Thyroid gland (tissue), 4 donors: Measurements from ENCODE around the gene TMEM98.

Experiments used
- CTCF ChIP-seq, 6 experiments: fragments of 200-600 bp in 3 of 6; fragments of 450-650 bp in 3 of 6; sonication (generic) in 3 of 6; IDR thresholded peaks; one replicate each; pipeline ENCODE4 v1.5.1; 2016 to 2019; ENCODE audit warnings: antibody characterized with exemption in 6 of 6, mild to moderate bottlenecking in 2 of 6, inconsistent platforms in 1 of 6, moderate library complexity in 1 of 6
- POLR2A ChIP-seq, 2 donors: fragments of 450-650 bp; IDR thresholded peaks; one replicate each; pipeline ENCODE4 v1.6.1; 2017; ENCODE audit warnings: antibody characterized with exemption in 2 of 2, mild to moderate bottlenecking in 2 of 2, moderate library complexity in 1 of 2

- TF ChIP-seq CTCF (IDR thresholded peaks at IDR 0.05): no peak
- TF ChIP-seq POLR2A (IDR thresholded peaks at IDR 0.05): no peak
Measured at GRCh38 chr17:32930512-32930911, 2.6 kb downstream of the TMEM98 start.
